Posterior cingulate gyrus (tissue), 11 donors: ENCODE results near the gene SLC22A17.
A peak's percentile ranks its signal among the peaks of the same experiment; 100 is the strongest.

ENCODE experiments used
- DNase-seq, 10 donors: peaks; one replicate each; pipeline versions ENCODE4 v3.0.0 to v3.0.0-alpha.2; 2020 to 2021; ENCODE audit warnings: mixed read lengths in 3 of 10
- intact Hi-C: fragments of 100-400 bp; cut with DNase I; formaldehyde crosslinking; loops from one replicate; pipeline ENCODE4 v1.15.1; 2023

SLC22A17 gene

DNA sequence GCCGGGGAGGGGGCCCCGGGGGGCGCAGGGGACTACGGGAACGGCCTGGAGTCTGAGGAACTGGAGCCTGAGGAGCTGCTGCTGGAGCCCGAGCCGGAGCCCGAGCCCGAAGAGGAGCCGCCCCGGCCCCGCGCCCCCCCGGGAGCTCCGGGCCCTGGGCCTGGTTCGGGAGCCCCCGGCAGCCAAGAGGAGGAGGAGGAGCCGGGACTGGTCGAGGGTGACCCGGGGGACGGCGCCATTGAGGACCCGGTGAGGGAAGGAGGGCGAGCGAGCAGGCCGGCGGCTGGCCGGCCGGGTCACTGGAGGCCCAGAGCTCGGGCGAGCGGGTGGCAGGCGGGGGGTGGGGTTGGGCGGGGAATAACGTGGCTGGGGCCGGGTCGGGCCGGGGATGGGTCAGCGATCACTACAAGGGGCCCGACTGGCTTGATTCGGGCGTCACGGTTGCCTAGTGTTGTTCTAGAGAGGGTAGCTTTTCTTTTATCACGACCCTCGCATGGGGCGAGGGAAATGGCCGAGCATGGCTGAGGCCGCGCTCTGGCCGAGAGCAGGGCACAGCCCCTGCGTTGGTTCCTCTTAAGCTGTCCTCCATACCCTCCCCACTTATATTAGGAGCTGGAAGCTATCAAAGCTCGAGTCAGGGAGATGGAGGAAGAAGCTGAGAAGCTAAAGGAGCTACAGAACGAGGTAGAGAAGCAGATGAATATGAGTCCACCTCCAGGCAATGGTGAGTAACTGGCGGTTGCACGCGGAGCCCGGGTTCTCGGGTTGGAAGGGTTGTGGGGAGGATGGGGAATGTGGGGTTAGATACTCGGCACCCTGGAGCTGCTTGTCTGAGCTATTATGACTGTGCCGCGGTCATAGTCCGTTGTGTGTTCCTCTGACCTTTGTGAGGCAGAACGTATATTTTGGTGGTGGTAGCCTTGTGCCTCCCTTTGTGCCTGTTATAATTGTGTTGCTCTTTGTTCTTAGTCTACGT lies 30.8 kb downstream of the SLC22A17 start:
- DNase-seq = peak in 3 of 10 donors; percentile 29 to 88 (median 49)
- intact Hi-C loops = loop anchor here (2.0 kb wide), 1 partner anchor 55 kb away; the partner anchor contains the start of gene CMTM5

DNA sequence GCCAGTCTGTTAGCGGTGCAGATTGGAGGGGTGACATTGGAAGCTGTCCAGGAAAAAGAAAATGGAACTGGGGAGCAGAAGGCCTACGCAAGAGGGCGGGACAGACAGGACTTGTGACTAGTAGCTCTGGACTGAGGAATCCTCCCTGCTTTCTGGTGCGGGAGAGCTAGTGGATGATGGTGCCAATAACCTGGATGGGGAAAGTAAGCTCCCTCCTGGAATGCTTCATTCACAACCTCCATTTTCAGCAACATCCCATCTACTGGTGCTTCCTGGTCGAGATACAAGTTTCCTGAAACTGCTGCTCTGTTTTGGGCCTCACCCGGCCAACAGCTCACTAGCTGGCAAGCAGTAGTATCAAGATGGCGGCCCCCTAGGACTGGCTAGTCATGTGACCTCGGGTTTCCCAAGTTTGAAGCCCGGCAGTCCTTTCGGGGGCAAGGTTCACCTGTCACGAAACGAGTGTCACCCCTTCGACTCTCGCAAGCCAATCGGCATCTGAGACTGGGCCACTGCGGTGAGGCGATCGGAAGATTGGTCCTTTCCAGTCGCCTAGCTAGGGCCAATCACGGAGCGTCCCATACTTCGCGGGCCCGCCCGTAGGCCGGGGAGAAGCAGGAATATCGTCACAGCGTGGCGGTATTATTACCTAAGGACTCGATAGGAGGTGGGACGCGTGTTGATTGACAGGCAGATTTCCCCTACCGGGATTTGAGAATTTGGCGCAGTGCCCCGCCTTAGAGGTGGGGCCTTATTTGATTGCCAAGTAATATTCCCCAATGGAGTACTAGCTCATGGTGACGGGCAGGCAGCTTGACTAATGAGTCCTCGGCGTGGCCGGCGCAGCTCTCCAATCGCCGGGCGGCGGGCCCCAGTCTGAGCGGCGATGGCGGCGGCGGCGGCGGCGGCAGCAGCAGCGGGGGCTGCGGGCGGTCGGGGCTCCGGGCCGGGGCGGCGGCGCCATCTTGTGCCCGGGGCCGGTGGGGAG lies 31.8 kb downstream of the SLC22A17 start, which contains the start of gene PABPN1:
Gene PABPN1 (plus strand): TSS at position 874 of the 988 bp plus-strand sequence. CDS start 13 bp downstream, at position 887.
- intact Hi-C loops = loop anchor here (1.0 to 2.0 kb wide), 2 partner anchors 15 to 56 kb away; partner anchors contain the start of genes BCL2L2 and CMTM5

GRCh38 chr14:23319746-23320583 lies 32.7 kb downstream of the SLC22A17 start:
- no peak for DNase-seq
- intact Hi-C loops = loop anchor here (1.0 to 2.0 kb wide), 2 partner anchors 14 to 57 kb away; partner anchors contain the start of genes BCL2L2 and CMTM5

More for the DNA sequence above, 31.8 kb downstream of the SLC22A17 start, which contains the start of gene PABPN1:
- peak; percentile 98 to 100 (median 99) for DNase-seq

- intact Hi-C loops = no loop called here
- no peak for DNase-seq
Observed at GRCh38 chr14:23316300-23316699, 36.4 kb downstream of the SLC22A17 start.

DNA sequence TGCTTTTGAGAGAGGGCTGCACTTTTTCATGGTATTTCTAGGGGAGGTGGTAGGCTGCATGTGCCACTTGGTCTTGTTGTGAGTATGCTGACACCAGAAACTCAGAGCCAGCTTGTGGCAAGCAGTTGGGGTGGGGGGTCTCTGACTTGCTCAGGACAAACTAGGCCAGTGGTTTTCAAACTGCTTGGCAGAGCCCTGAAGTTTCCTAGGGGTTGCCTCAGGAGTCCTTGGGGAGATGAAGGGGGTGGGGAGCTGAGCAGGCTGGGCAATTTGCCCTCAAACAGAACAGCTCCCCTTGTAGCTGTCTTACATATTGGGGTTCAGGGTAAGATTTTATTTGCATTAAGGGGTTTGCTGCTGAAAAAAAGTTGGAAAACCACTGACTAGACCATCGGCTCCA lies 42.1 kb downstream of the SLC22A17 start:
- intact Hi-C loops = no loop called here
- DNase-seq = peak in 1 of 10 donors; percentile 44

DNA sequence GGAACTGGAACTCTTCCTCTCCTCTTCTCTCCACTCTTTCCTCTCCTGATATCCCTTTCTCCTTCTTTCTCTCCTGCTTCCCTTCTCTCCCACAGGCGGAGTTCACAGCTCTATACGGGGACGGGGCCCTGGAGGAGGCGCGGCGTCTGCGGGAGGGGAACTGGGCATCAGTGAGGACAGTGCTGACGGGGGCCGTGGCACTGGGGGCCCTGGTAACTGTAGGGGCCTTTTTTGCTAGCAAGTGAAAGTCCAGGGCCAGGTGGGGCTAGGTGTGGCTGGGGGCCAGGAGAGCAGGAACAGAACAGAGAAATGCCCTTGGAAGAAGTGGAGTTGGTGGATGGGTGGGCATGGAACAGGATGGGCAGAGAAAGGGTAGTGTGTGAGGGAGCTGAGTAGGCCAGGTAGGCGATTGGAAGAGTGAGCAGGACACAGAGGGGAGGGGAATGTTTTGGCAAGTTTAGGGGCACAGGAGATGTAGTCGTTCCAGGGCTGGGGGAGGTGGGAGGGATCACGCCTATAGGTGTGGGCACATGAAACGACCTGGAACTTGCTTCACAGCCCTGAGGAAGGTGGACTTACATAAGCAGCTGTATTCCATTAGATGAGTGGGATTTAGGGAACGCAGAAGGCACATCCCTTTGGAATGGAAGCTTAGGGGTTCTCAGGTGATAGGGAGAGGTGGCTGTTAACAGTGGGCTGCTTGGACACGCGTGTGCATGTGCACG lies 43.8 kb downstream of the SLC22A17 start:
- intact Hi-C loops = no loop called here
- DNase-seq = peak in 1 of 10 donors; percentile 54

GRCh38 chr14:23307687-23308644 lies 44.7 kb downstream of the SLC22A17 start:
- intact Hi-C loops = no loop called here
- peak in 1 of 10 donors; percentile 83 for DNase-seq

GRCh38 chr14:23307146-23307530 lies 45.5 kb downstream of the SLC22A17 start:
- DNase-seq = no peak
- intact Hi-C loops = no loop called here

DNA sequence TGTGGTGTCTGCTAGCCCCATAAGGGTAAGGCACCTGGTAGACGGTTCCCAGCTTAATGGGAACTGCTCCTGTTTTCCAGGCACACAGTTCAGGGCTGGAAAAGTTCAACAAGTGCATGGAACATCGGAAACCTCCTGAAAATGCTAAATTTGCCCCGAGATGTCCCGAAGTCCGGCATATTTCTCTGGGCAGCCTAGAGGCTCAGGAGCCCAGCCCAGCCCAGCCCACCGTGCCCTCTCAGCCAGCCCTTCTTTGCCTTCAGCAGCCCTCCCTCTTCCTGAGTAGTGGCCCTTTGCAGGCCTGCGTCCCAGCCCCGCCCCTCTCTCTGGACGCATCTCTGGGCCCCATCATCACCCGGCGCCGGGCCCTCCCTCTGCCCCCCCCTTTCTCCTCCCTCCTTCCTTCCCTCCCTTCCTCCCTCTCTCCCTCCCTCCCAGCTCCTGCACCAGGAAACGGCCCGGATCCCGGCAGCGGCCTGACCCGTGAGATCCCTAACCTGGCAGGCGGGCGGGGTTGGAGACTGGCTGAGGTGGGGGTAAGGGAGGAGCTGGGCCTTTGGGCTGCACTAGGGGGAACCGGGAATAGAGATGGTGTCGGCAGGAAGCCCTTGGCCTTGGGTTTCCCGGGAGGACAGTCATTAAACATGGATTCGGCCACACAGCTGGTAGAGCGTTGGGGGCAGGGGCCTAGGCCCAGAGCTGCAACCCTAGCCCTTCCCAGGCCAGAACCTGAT lies 46.1 kb downstream of the SLC22A17 start, which contains the start of gene BCL2L2:
Gene BCL2L2 (plus strand): TSS at position 422 of the 734 bp plus-strand sequence. CDS start 935 bp downstream, outside the sequence.
- DNase-seq = peak; percentile 84 to 98 (median 90)
- intact Hi-C loops = loop anchor here (1.0 kb wide), 1 partner anchor 14 kb away; no protein-coding TSS in a partner anchor

GRCh38 chr14:23302290-23303225 lies 50.1 kb downstream of the SLC22A17 start, which contains the start of gene PPP1R3E:
PPP1R3E (minus strand) TSS chr14:23302859; CDS start chr14:23302576, 283 bp downstream.
- peak; percentile 44 to 95 (median 67) for DNase-seq
- intact Hi-C loops = no loop called here

DNA sequence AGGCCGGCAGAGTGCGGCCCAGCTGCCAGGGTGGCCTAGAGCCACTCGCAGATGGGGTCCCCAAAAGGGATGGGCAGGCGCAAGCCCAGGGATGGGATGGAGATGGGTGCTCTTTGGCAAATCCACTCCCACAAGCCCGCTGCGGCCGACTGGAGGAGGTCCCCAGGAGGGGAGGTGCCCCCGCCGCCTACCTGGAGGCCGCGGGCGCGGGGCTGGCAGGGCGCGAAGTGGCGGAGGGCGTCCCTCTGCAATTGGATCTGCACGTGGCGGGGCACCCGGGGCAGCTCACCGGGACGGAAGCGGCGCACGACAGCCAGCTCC lies 50.8 kb downstream of the SLC22A17 start:
- intact Hi-C loops = loop anchor here (1.0 kb wide), 1 partner anchor 16 kb away; the partner anchor contains the start of gene HOMEZ
- no peak for DNase-seq

DNA sequence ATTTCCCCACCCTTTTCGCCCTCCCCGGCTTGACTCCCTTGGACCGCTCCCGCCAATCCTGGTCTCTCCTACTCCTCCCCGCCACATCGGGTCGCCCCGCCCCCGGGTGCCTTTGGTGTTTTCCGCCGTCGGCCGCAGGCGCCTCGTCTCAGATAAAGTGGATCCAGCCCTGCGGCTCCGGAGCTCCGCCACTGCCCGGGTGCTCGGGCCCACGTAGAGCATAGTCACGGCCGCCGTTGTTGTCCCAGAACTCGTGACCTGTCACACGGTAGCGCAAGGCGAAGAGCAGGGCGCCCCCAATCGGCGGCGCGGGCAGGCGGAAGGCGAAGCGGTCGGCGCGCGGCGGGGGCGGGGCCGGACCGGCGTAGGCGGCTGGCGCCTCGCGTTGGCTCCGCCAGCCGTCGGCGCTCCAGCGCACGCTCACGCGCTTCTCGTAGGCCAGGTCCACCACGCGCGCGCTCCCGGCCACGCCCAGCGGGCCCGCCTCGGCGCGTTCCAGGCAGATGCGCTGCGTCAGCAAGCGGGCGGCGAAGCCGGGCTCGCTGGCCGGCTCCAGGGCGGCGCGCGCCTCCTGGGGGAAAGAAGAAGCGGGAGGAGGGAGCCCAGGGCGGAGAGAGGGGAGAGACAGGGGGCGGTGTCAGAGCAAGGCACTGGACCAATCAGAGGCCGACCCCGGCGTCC lies 51.3 kb downstream of the SLC22A17 start:
- intact Hi-C loops = loop anchor here (1.0 kb wide), 1 partner anchor 15 kb away; the partner anchor contains the start of gene HOMEZ
- DNase-seq = peak; percentile 94 to 100 (median 96)

- intact Hi-C loops = loop anchor here (1.0 kb wide), 1 partner anchor 14 kb away; the partner anchor contains the start of gene HOMEZ
Observed at GRCh38 chr14:23300687-23301223, 51.9 kb downstream of the SLC22A17 start.

GRCh38 chr14:23299986-23300686 lies 52.6 kb downstream of the SLC22A17 start:
- DNase-seq = no peak
- intact Hi-C loops = loop anchor here (2.0 to 5.0 kb wide), 2 partner anchors 35 to 178 kb away; no protein-coding TSS in a partner anchor

More at GRCh38 chr14:23300687-23301223, 51.9 kb downstream of the SLC22A17 start:
- peak in 2 of 10 donors; percentile 22 to 85 for DNase-seq
